ENCODE measurements around the gene TCF7L2.

The TCF7L2 gene

GRCh38 chr10:112954974-112955581 is 5.0 kb downstream of the TCF7L2 start:
- H3K36me3 ChIP-seq (ENCODE audit: control insufficient read depth, low read length) = no peaks in the 10 kb centered on the region
- H4K20me1 ChIP-seq (ENCODE audit: control insufficient read depth, insufficient read depth, low read depth, low read length) = peaks cover 5% of the 10 kb centered on the region
- peaks cover 12% of the 10 kb centered on the region for H3F3A ChIP-seq (ENCODE audit: control insufficient read depth, insufficient read depth)
- H3K4me1 ChIP-seq (ENCODE audit: control insufficient read depth, low read length) = peaks cover 31% of the 10 kb centered on the region
- H3K27ac ChIP-seq (ENCODE audit: low read depth, low read length) = no peak overlapping the region
- H3K27me3 ChIP-seq (ENCODE audit: control insufficient read depth, low read length) = no peaks in the 10 kb centered on the region
- no peak overlapping the region for H3K4me3 ChIP-seq (ENCODE audit: low read length)
- H3K4me2 ChIP-seq (ENCODE audit: low read length) = peak overlapping the region; percentile 52
- H3K79me2 ChIP-seq (ENCODE audit: control insufficient read depth, low read length) = peaks cover 57% of the 10 kb centered on the region
- TF ChIP-seq EZH2phosphoT487 (IDR thresholded peaks at IDR 0.05; ENCODE audit: borderline replicate concordance, low read length) = no peak
- TF ChIP-seq, protein P1, sequence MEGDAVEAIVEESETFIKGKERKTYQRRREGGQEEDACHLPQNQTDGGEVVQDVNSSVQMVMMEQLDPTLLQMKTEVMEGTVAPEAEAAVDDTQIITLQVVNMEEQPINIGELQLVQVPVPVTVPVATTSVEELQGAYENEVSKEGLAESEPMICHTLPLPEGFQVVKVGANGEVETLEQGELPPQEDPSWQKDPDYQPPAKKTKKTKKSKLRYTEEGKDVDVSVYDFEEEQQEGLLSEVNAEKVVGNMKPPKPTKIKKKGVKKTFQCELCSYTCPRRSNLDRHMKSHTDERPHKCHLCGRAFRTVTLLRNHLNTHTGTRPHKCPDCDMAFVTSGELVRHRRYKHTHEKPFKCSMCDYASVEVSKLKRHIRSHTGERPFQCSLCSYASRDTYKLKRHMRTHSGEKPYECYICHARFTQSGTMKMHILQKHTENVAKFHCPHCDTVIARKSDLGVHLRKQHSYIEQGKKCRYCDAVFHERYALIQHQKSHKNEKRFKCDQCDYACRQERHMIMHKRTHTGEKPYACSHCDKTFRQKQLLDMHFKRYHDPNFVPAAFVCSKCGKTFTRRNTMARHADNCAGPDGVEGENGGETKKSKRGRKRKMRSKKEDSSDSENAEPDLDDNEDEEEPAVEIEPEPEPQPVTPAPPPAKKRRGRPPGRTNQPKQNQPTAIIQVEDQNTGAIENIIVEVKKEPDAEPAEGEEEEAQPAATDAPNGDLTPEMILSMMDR (IDR thresholded peaks at IDR 0.05; ENCODE audit: low read depth, low read length, poor library complexity, severe bottlenecking) = no peak
- H3K9me3 ChIP-seq (ENCODE audit: control insufficient read depth, insufficient read depth, low read length) = no peaks in the 10 kb centered on the region
- no peaks in the 10 kb centered on the region for H3K9me2 ChIP-seq (replicated peaks; ENCODE audit: control insufficient read depth, low read length)

- Histone ChIP-seq H3K4me3 (ENCODE audit: low read length) (0 out of 2 replicates have a peak overlapping the region, but pooled peaks have one; percentile 10), H3F3A (ENCODE audit: control insufficient read depth, insufficient read depth) (peaks cover 12% of the 10 kb centered on the region), H3K27me3 (ENCODE audit: control insufficient read depth, low read length) (no peaks in the 10 kb centered on the region), H3K9me2 (replicated peaks; ENCODE audit: control insufficient read depth, low read length) (no peaks in the 10 kb centered on the region), H3K4me2 (ENCODE audit: low read length) (peak overlapping the region; percentile 52), H3K9me3 (ENCODE audit: control insufficient read depth, insufficient read depth, low read length) (no peaks in the 10 kb centered on the region), H3K36me3 (ENCODE audit: control insufficient read depth, low read length) (no peaks in the 10 kb centered on the region), H4K20me1 (ENCODE audit: control insufficient read depth, insufficient read depth, low read depth, low read length) (peaks cover 9% of the 10 kb centered on the region), H3K4me1 (ENCODE audit: control insufficient read depth, low read length) (peaks cover 31% of the 10 kb centered on the region), H3K27ac (ENCODE audit: low read depth, low read length) (no peak overlapping the region), H3K79me2 (ENCODE audit: control insufficient read depth, low read length) (peaks cover 59% of the 10 kb centered on the region)
- TF ChIP-seq, protein P1 (IDR thresholded peaks at IDR 0.05; ENCODE audit: low read depth, low read length, poor library complexity, severe bottlenecking) = no peak
- no peak for TF ChIP-seq EZH2phosphoT487 (IDR thresholded peaks at IDR 0.05; ENCODE audit: borderline replicate concordance, low read length)
These were observed 5.8 kb downstream of the TCF7L2 start for GRCh38 chr10:112955582-112956421.

- Histone ChIP-seq H3K4me2 (ENCODE audit: low read length) (0 out of 2 replicates have a peak overlapping the region, but pooled peaks have one; percentile 52), H3K36me3 (ENCODE audit: control insufficient read depth, low read length) (no peaks in the 10 kb centered on the region), H3K4me3 (ENCODE audit: low read length) (no peak overlapping the region), H3F3A (ENCODE audit: control insufficient read depth, insufficient read depth) (peaks cover 12% of the 10 kb centered on the region), H4K20me1 (ENCODE audit: control insufficient read depth, insufficient read depth, low read depth, low read length) (peaks cover 9% of the 10 kb centered on the region), H3K27me3 (ENCODE audit: control insufficient read depth, low read length) (no peaks in the 10 kb centered on the region), H3K4me1 (ENCODE audit: control insufficient read depth, low read length) (peaks cover 31% of the 10 kb centered on the region), H3K9me2 (replicated peaks; ENCODE audit: control insufficient read depth, low read length) (no peaks in the 10 kb centered on the region), H3K27ac (ENCODE audit: low read depth, low read length) (no peak overlapping the region), H3K79me2 (ENCODE audit: control insufficient read depth, low read length) (peaks cover 57% of the 10 kb centered on the region), H3K9me3 (ENCODE audit: control insufficient read depth, insufficient read depth, low read length) (no peaks in the 10 kb centered on the region)
- TF ChIP-seq, protein P1 (IDR thresholded peaks at IDR 0.05; ENCODE audit: low read depth, low read length, poor library complexity, severe bottlenecking) = no peak
- no peak for TF ChIP-seq EZH2phosphoT487 (IDR thresholded peaks at IDR 0.05; ENCODE audit: borderline replicate concordance, low read length)
These were observed 6.7 kb downstream of the TCF7L2 start for GRCh38 chr10:112956631-112957350.

Measured in DOHH2 (cell line).